NCI-H187 treated with DMSO at 0.1 percent for 48 hours (cell line): ENCODE data around the gene GOLGA2.
"Not testable (repeated sequence)": the region's sequence is repeated elsewhere in the genome, so short reads cannot be mapped to it uniquely, and the experiment has no call there.

ENCODE experiments used
- DNase-seq: peaks from one replicate; lab custom pipeline; 2025; lab: John Stamatoyannopoulos, UW

The GOLGA2 gene

DNA sequence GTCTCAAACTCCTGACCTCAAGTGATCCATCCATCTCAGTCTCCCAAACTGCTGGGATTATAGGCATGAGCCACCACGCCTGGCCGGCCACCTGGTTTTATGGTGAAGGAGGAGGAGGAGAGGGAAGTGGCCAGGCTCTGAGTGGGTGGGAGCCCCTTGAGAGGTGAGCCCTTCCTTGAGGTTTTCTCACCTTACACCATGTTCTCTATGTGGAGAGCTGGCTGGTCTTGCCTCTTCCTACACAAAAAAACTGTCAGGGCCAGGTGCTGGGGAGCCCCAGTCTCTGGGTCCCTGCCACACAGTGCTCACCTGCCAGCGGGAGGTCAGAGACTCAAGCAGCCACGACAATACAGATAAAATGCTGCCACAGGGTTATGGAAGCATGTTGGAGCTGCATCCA lies 18.3 kb upstream of the GOLGA2 start:
- no peak for DNase-seq

DNA sequence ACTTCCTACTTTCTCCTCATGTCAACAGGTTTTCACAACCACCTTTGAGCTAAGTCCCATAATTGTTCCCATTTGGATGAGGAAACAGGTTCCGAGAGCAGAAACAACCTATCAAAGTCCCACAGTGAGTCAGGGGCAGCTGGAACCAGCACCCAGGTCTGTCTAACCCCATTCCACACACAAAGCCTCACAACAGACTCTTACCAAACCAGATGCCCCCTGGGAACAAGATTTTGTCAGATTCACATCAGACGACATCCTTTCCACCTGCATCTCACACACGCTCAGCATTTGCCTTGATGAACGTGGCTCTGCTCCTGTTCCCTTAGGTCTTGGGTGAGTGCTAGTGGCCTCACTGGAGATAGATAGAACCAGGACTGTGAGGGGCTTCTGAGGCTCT lies 17.3 kb upstream of the GOLGA2 start:
- no peak for DNase-seq

DNA sequence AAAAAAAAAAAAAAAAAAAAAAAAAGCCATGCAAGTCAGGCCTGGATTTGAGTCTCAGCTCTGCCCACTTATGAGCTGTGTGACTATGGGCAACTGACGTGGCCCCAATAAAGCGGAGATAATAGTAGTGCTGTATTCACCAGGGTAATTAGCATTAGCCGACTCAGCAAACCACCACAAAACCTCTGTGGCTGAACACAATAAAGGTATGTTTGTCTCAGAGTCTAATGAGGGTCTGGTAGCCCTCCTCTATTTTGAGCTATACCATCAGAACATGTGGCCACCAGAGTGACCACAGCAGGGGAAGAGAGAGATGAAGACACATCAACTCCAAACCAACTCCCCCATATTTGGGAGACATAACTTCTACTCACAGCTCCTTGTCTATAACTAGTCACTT lies 16.2 kb upstream of the GOLGA2 start:
- no peak for DNase-seq

DNA sequence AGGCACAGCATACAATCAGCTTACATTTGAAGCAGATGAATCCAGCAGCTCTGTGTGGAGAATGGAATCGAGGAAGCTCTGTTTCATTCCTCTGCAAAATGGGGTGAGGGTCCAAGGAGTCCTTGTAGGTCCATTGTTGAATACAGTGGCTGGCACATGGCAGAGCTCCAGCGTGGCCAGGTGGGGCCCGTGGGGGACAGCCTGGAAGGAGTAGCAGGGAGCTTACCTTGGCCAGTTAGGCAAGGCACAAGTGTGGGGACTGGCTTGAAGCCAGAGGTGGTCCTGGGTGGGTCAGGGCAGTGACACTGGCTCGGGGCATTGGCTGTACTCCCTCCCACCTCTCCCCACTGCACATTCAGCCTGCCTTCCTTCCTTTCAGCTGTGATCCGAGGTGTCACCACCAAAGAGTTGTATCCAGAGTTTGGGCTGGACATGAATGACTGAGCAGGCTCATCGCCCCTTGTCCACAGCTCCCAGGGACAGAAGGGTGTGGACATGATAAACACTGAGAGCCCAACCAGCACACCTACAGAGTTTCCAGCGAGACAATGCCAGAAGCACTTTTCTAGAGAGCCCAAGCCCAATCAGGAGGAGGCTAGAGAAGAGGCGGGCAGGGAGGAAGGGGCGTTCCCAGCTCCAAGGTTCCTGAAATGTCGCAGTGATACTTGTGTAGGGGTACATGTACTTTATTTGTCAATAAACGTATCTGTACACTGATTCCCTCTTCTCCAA lies 12.6 kb upstream of the GOLGA2 start:
- no peak for DNase-seq

DNA sequence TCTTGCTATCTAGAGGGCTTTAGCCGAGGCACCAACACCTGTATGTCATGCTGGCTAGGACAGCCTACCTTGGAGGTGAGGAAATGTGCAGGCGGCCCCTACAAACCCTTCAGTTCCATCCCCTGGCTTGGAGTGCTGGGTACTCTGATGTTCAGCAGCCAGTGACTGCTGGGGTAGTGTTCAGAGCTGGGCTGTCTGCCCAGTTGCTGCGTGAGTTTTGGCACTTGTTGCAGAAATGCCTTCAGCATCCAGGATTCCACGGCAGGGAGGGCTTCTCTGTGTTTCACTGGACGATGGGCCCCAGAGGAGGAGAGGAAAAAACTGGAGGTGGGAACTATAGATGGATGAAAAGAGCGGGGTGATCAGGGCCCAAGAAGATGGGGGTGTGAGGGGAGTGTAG lies 10.6 kb upstream of the GOLGA2 start:
- DNase-seq, result no peak

DNA sequence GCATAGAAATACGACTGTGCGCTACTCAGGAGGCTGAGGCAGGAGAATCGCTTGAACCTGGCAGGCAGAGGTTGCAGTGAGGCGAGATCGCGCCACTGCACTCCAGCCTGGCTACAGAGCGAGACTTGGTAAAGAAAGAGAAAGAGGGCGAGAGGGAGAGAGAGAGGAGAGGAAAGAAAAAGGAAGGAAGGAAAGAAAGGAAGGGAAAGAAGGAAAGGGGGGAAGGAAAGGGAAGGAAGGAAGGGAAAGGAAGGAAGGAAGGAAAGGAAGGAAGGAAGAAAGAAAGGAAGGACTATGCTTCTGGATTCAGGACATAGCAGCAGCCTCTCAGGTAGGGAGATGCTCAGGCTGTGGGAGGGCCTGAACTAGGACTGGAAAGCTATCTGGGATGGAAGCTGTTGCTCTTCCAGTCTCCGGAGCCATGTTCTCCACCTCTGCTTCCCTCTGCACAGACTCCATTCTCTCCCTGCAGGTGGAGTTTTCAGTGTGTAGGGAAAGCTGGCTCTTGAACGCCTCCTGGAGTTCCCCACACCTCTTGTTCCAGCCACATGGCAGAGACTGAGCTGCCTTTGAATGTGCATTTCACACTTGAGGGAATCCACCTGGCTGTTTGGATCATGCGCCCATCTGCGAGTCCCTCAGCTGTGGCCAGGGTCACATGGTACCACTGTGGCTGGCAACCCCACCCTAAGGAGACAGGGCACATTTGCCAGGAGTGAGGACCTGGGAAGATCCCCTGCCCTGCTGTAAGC lies 9.4 kb upstream of the GOLGA2 start:
- no peak for DNase-seq

DNA sequence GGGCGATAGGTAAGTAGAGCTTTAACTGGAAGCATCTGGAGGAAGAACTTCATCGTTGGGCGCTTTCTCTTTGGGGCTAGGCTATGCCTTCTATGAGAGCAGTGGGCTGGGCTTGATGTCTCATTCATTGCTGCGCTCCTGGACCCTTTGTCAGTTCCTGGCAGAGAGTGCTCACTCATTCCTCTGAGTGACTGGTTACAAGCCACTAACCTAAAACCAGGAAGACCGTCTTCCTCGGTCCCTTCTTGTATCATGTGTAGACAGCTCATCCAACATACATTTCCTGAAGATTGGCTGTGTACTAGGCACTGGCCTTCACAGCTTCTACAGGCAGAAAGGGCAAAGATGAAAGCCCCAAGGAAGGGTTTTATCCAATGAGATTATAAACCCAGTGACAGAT lies 6.7 kb upstream of the GOLGA2 start:
- no peak for DNase-seq

DNA sequence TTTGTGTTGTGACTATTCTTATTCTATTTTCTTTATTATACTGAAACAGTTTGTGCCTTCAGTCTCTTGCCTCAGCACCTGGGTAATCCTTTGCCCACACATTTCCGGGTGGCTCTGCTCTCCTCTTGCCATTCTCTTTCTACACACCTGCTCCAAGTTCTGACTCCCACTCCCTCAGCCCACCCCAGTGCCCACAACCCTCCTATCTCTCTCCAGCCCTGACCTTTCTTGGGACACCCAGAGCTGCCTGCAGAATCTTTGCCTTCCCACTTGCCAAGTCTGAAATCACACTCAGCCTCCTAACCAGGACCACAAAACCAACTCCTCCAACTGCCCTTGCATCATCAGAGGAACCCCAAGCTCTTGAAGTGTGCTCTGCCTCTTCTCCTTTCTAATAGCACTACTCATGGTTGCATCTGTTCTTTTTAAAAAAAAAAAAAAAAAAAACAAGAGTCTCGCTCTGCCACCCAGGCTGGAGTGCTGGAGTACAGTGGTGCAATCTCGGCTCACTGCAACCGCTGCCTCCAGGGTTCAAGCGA lies 4.3 kb upstream of the GOLGA2 start:
- no peak for DNase-seq

DNA sequence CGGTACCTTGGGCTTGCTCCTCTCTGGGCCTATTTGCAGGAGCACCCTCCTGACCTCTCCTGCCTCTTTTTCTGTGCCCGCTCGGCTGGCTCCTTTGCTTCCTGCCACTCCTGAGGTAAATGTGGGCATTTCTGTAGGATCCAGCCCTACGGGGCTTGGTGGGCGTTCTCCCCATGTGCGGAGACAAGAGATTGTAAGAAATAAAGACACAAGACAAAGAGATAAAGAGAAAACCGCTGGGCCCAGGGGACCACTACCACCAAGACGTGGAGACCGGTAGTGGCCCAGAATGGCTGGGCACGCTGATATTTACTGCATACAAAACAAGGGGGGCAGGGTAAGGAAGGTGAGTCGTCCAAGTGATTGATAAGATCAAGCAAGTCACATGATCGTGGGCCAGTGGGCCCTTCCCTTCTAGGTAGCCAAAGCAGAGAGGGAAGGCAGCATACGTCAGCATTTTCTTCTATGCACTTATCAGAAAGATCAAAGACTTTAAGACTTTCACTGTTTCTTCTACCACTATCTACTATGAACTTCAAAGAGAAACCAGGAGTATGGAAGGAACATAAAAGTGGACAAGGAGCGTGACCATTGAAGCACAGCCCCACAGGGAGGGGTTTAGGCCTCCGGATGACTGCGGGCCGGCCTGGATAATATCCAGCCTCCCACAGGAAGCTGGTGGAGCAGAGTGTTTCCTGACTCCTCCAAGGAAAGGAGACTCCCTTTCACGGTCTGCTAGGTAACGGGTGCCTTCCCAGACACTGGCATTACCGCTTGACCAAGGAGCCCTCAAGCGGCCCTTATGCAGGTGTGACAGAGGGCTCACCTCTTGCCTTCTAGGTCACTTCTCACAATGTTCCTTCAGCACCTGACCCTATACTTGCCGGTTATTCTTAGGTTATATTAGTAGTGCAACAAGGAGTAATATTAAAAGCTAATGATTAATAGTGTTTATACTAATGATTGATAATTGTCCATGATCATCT lies 3.6 kb upstream of the GOLGA2 start:
- DNase-seq, result not testable (repeated sequence)

DNA sequence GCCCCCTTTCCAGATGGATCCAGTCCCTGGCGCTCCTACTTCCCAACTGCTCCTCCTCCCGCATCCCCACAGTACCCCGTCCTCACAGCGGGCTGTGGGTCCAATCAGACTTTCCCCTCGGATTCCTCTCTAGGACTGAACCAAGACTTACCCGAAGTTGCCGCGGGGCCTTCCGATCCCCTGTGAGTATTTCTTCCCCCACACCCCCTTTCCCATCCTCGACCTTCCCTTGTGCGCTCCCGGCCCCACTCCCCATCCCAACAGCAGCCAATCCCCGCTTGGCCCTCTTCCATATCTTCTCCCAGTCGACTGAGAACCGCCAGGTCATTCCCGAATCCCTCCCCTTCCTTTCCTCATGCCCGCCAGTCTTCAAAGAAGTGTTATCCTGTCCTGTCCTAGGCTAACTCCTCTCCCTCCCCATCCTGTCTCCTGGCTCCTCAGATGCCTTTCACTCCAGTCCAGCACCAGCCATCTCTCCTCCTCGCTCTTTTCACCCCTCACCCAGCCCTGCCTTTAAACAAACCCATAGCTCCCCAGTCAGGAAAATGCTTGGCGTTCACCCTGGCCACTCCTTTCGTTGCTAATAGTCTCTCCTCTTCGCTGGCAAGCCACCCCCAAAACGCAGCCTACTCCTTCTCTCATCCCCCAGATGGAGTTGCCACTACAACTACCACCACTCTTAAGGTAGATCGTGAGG lies 915 bp upstream of the GOLGA2 start:
- DNase-seq, result no peak

DNA sequence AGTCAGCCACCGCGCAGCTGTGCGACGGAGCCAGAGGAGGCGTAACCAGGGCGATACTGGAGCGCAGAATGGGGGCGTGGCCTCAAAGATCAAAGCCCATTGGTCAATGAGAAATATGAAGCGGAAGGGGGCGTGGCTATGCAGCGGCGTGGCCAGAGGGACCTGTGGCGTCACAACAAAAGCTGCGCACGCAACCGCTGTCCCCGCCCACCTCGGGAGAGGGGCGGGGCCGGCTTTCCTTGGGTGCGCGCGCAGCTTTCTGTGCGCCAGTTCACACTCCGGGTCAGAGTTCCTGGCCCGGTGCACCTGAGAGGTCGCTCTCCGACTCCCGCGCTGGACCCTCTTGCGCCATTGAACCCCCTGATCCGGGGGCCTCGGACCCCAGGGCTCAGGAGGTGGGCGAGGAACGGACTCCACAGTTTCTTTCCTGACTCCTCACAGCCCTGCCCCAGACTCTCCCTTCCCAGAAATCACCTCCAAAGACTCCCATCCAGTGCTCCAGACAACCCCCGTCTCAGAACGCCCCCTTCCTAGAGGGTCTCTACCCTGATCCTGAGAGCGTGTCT lies 284 bp upstream of the GOLGA2 start, which contains the start of gene SWI5:
SWI5 (plus strand) TSS at position 269 of the 566 bp plus-strand sequence.
- peak; percentile 64 for DNase-seq

DNA sequence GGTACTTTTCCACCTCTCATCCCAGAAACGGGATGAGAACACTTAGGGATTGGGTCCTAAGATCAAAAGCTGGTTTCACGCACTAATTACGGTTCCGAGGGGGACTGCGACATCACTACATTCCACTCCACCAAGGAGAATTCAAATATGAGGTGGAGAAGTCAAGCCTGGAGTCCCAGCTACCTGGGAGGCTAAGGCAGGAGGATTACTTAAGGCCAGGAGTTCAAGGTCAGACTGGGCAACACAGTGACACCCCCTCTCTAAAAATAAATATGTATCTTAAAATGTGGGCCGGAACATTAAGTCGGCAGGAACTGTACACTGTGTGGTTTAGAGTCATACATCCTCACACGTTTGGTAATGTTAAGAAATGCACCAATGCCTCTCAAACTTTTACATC lies 1.6 kb downstream of the GOLGA2 start:
- DNase-seq, result no peak

DNA sequence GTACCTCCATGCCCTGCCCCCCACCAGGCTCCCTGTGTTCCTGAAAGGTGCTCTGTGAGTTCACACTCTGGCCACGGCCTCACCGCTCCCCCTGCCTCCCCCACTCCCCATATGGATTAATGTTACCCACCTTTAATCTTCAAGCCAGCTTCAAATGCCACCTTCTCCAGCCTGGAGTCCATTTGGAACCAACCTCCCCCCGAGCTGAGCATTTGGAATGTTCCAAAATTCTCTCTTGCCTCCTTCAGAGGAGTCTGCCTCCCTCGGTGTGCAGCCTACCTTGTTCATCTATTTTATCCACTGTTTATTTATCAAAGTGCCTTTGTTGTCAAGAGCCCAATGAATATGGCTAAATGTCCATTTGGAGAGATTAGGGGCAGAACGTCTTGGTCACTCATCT lies 4.3 kb downstream of the GOLGA2 start:
- DNase-seq, result no peak

DNA sequence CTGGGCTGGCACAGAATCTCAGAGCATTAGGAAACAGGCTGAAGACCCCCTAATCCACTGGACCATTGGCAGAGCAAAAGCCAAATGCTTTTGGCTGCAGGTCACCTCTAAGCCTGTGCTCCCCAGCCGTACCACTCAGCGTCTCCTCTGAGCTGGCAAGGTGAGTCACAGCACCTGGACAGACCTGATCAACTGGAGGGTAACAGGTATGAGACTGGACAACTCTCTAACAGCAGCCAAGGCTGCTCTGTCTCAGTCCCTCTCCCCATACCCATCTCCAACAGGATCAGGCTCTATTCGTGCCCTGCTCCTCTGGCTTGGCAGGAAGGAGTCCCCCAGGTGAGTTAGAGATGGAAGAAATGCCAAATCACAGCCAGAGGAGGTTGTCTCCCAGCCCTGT lies 4.7 kb downstream of the GOLGA2 start:
- no peak for DNase-seq

DNA sequence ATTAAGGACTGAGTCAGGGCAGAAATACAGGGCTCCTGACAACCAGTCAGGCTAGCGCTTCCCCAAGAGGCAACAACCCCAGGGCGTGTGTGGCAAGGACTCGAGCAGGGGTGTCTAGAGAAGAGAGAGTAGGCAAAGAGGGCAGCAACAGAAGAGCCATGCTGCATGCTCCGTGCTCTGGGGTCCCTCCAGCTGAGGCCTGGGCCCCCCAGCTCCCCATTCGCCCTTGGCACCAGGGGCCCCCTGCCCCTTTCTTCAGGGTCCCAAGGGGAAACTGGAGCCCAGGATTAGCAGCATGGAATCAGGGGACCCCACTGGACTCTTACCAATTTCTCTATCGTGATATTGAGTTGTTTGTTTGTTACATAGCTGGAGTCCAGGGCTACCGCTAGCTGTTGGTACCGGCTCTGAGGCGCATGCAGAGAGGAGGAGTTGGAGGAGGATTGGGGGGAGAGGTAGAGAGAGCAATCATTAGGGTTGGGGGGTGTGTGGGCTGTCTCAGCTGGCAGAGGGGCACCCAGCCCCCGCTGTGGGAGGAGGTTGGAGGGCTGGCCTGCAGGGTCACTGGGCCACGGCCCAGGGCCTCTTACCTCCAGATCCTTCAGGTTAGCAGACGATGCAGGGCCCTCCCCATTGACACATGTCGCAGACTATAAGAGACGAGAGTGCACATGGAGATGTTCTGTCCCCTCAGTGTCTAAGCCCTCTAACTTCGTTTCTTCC lies 8.8 kb downstream of the GOLGA2 start:
- no peak for DNase-seq

DNA sequence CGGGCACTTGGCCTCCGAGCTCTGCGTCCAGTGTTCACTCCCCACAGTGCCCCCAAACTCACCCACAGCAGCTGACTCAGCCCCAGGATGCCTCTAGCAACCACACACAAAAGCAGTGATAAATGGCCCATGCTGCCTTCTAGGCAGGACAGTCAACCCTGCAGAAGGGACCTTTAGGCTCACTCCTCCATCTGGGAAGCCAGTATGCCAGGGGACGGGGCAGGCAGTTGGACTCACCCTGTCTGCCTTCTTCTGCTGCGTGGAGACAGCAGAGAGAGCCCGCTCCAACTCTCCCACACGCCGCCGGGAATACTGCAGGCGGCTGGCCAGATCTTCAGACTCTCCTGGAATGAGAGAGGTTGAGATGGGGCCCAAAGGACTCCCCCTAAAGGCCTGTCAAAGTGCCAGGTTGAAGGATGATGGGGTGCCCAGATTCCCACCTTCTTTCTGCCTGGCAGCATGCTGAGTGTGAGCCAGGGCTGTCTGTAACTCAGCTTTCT lies 10.4 kb downstream of the GOLGA2 start:
- DNase-seq, result no peak

DNA sequence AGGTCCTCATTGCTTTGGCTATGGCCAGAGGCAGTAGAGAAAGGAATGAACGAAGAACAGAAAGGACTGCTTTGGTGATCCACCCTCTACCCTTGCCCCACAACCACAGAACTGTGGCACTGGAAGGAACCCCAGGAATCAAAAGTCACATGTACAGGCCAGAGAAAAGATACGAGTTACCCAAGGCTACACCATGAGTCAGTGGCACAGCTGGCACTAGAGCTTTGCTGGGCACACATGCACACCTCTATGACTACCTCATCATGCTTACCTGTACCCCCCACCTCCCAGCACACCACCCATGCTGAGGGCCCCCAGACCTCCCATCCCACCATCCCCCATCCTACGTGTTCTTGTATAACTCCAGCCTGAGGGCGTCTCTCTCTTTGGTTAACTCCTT lies 13.1 kb downstream of the GOLGA2 start:
- no peak for DNase-seq

DNA sequence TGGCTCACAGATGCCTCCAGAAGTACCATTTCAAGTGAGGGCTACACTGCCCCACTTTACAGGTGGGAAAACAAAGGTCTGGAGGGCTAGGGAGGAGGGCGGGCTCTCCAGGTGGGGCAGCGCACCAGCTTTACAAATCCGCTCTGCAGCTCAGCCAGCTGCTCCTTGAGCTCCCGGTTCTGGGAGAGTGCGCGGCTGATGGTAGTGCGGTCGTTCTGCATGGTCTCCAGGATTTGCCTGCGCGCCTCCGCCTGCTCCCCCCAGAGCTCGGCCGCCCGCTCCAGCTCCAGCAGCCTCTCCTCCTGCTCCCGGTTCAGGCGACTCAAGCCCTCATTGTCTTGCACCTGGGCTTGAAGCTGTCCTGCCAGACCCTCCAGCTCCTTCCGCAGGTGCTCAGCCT lies 15.5 kb downstream of the GOLGA2 start:
- no peak for DNase-seq

DNA sequence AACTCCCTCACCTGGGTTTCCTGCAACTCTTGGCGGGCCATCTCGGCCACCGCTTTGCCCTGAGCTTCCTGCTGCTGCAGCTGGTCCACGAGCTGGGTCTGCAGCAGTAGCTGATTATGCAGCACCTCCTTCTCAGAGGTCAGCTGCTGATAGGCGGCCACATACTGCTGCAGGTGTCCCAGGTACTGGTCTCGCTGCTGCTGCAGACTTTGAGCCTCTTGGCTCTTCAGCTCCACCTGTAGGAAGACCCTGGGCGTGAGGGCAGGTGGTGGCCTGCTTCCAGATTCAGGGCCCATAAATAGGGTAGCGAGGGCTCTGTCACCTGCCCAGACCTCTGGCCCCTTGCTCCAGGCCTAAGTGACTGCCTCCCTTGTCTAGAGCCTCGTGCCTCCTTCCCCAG lies 16.7 kb downstream of the GOLGA2 start:
- DNase-seq, result no peak

DNA sequence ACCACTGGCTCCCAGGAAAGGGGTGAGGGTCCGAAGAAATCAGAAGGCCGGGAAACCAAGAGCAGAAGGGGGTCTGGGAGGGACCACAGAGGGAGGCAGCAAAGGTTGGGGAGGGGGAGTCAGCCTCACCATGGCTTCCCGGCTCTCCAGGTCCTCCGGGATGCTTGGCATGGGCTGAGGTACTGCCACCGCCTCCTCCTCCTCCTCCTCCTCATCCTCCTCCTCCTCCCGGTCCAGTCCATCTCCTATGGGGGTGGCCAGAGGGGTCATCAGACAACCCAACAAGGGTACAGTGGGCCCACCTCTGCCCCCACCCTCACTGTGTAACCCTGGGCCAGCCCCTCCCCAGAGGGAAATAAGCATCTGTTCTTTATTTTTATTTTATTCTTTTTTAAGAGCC lies 17.5 kb downstream of the GOLGA2 start:
- no peak for DNase-seq
